Fibroblast of lung (primary cell): ENCODE results near the gene MACROD2.

Source experiments
- EZH2 ChIP-seq: IDR thresholded peaks from 2 replicates; pipeline ENCODE4 v1.5.1; 2012; ENCODE audit warnings: low read length, control low read depth, mild to moderate bottlenecking; ENCODE audit errors: missing control alignments
- TF ChIP-seq, protein P1 (sequence below), 2 donors: IDR thresholded peaks in 1 of 2; conservative IDR thresholded peaks in 1 of 2; 1 replicate in 1 of 2; 2 replicates in 1 of 2; pipeline ENCODE4 v1.5.1; 2011 to 2012; ENCODE audit warnings: low read length in 2 of 2, control low read depth in 1 of 2, inconsistent platforms in 1 of 2, low read depth in 1 of 2, mild to moderate bottlenecking in 1 of 2

GRCh38 chr20:15288106-15288505 is 1292.8 kb downstream of the MACROD2 start:
- TF ChIP-seq, protein P1, sequence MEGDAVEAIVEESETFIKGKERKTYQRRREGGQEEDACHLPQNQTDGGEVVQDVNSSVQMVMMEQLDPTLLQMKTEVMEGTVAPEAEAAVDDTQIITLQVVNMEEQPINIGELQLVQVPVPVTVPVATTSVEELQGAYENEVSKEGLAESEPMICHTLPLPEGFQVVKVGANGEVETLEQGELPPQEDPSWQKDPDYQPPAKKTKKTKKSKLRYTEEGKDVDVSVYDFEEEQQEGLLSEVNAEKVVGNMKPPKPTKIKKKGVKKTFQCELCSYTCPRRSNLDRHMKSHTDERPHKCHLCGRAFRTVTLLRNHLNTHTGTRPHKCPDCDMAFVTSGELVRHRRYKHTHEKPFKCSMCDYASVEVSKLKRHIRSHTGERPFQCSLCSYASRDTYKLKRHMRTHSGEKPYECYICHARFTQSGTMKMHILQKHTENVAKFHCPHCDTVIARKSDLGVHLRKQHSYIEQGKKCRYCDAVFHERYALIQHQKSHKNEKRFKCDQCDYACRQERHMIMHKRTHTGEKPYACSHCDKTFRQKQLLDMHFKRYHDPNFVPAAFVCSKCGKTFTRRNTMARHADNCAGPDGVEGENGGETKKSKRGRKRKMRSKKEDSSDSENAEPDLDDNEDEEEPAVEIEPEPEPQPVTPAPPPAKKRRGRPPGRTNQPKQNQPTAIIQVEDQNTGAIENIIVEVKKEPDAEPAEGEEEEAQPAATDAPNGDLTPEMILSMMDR (conservative IDR thresholded peaks at IDR 0.05 in 1 of 2, IDR thresholded peaks at IDR 0.05 in 1 of 2; ENCODE audit: low read depth in 1 of 2, low read length in 2 of 2): no peak
- TF ChIP-seq EZH2: no peak
